Measurements from ENCODE around the gene CBY3. TPM values are rescaled to one million over a fixed set of nuclear protein-coding genes. Genes with fewer than 3 reads are reported as not detected.

CBY3 gene
- polyA plus RNA-seq, 1 donor (not counting 4 experiments of a cell fraction or from before 2014, with no cell fraction given): not detected

DNA sequence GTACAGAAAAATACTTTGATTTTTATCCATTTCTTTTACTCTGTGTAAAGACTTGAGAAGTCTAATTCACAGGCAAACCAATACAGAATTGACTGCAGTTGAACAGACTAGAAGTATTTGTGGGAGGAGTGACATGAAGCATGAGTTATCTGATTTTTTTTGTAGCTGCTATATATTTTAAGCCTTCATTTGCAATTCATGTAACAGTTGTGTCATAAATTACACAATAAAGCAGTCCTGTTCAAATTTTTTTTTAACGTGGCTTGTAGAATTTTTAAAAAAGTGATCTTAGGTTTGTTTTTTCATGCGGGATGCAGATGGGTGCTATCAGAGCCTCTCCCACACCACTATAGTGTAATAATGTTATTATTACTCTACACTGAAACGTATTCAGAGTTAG is 48.9 kb upstream of the CBY3 start:
- H3K4me1 ChIP-seq (ENCODE audit: control insufficient read depth, extremely low read depth, insufficient read depth, low read length): peaks cover 15% of the 10 kb centered on the region
- TF ChIP-seq EZH2 (IDR thresholded peaks at IDR 0.05; ENCODE audit: low read length): no peak
- TF ChIP-seq, protein P1, sequence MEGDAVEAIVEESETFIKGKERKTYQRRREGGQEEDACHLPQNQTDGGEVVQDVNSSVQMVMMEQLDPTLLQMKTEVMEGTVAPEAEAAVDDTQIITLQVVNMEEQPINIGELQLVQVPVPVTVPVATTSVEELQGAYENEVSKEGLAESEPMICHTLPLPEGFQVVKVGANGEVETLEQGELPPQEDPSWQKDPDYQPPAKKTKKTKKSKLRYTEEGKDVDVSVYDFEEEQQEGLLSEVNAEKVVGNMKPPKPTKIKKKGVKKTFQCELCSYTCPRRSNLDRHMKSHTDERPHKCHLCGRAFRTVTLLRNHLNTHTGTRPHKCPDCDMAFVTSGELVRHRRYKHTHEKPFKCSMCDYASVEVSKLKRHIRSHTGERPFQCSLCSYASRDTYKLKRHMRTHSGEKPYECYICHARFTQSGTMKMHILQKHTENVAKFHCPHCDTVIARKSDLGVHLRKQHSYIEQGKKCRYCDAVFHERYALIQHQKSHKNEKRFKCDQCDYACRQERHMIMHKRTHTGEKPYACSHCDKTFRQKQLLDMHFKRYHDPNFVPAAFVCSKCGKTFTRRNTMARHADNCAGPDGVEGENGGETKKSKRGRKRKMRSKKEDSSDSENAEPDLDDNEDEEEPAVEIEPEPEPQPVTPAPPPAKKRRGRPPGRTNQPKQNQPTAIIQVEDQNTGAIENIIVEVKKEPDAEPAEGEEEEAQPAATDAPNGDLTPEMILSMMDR (optimal IDR thresholded peaks at IDR 0.05 in 1 of 3, IDR thresholded peaks at IDR 0.05 in 1 of 3, conservative IDR thresholded peaks at IDR 0.05 in 1 of 3; ENCODE audit: extremely low read depth in 1 of 3, insufficient read depth in 2 of 3, low read length in 3 of 3): no peak
- no peak overlapping the region for H3K27ac ChIP-seq (ENCODE audit: control insufficient read depth, insufficient read depth, low read length)
- H3K9me3 ChIP-seq (ENCODE audit: control insufficient read depth, low read depth, low read length): no peaks in the 10 kb centered on the region
- H3K36me3 ChIP-seq (ENCODE audit: control insufficient read depth in 2 of 2, extremely low read depth in 1 of 2, insufficient read depth in 2 of 2, low read length in 2 of 2): peaks cover 16 to 28% of the 10 kb centered on the region in 2 experiments
- no peak for FAIRE-seq
- no peak for DNase-seq (ENCODE audit: low read depth, low spot score)
- H3K9me1 ChIP-seq (ENCODE audit: control insufficient read depth, extremely low read depth, insufficient read depth, low read length): no peaks in the 10 kb centered on the region
- no peak overlapping the region for H2AFZ ChIP-seq (ENCODE audit: control insufficient read depth, low read length)
- no peak overlapping the region for H3K4me3 ChIP-seq (ENCODE audit: control insufficient read depth in 2 of 3, extremely low read depth in 1 of 3, insufficient read depth in 2 of 3, low read depth in 1 of 3, low read length in 3 of 3)
- no peak overlapping the region for H3K4me2 ChIP-seq (ENCODE audit: control insufficient read depth, extremely low read depth, insufficient read depth, low read depth, low read length)
- dilution Hi-C loops (cut with MboI; ENCODE audit: extremely low pct_ligation_motif_present, low sequenced_read_pairs): loop anchor here (25.0 kb wide), 1 partner anchor 108 kb away; no protein-coding TSS in a partner anchor
- H3K9ac ChIP-seq (ENCODE audit: control insufficient read depth, extremely low read depth, insufficient read depth, low read length): no peak overlapping the region
- H3K27me3 ChIP-seq (ENCODE audit: control insufficient read depth, extremely low read depth, insufficient read depth, low read length): no peaks in the 10 kb centered on the region
- no peaks in the 10 kb centered on the region for H4K20me1 ChIP-seq (ENCODE audit: control insufficient read depth, extremely low read depth, insufficient read depth, low read length)
- H3K79me2 ChIP-seq (ENCODE audit: control insufficient read depth, insufficient read depth, low read length): peaks cover 19% of the 10 kb centered on the region

DNA sequence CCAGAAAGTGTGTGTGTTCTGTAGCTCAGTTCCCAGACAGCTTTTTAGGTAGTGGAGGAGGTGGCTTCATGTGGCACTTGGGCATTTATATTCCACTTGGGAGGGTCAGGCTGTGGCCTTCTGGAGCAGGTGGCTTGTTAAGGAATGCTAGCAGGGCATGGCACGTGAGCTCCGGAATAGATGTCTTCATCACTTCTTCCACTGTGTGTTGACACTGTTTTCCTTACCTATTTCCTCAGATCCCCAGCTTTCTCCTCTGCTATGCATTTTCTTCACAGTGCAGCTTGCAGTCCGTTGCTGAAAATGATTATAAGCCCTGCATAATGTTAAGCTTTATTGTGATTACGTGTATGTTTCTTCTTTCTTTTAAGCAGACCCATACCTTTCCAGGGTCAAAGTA is 48.5 kb upstream of the CBY3 start:
- Histone ChIP-seq H3K4me3 (ENCODE audit: control insufficient read depth in 2 of 3, extremely low read depth in 1 of 3, insufficient read depth in 2 of 3, low read depth in 1 of 3, low read length in 3 of 3) (no peak overlapping the region), H3K4me2 (ENCODE audit: control insufficient read depth, extremely low read depth, insufficient read depth, low read depth, low read length) (no peak overlapping the region), H2AFZ (ENCODE audit: control insufficient read depth, low read length) (no peak overlapping the region), H3K27me3 (ENCODE audit: control insufficient read depth, extremely low read depth, insufficient read depth, low read length) (no peaks in the 10 kb centered on the region), H3K4me1 (ENCODE audit: control insufficient read depth, extremely low read depth, insufficient read depth, low read length) (peaks cover 14% of the 10 kb centered on the region), H3K9me3 (ENCODE audit: control insufficient read depth, low read depth, low read length) (no peaks in the 10 kb centered on the region), H4K20me1 (ENCODE audit: control insufficient read depth, extremely low read depth, insufficient read depth, low read length) (no peaks in the 10 kb centered on the region), H3K9me1 (ENCODE audit: control insufficient read depth, extremely low read depth, insufficient read depth, low read length) (no peaks in the 10 kb centered on the region), H3K9ac (ENCODE audit: control insufficient read depth, extremely low read depth, insufficient read depth, low read length) (no peak overlapping the region), H3K36me3 (ENCODE audit: control insufficient read depth in 2 of 2, extremely low read depth in 1 of 2, insufficient read depth in 2 of 2, low read length in 2 of 2) (peaks cover 20 to 32% of the 10 kb centered on the region in 2 experiments), H3K79me2 (ENCODE audit: control insufficient read depth, insufficient read depth, low read length) (peaks cover 17% of the 10 kb centered on the region), H3K27ac (ENCODE audit: control insufficient read depth, insufficient read depth, low read length) (no peak overlapping the region)
- TF ChIP-seq EZH2 (IDR thresholded peaks at IDR 0.05; ENCODE audit: low read length): no peak
- TF ChIP-seq, protein P1 (optimal IDR thresholded peaks at IDR 0.05 in 1 of 3, IDR thresholded peaks at IDR 0.05 in 1 of 3, conservative IDR thresholded peaks at IDR 0.05 in 1 of 3; ENCODE audit: extremely low read depth in 1 of 3, insufficient read depth in 2 of 3, low read length in 3 of 3): no peak
- FAIRE-seq (no peak), DNase-seq (ENCODE audit: low read depth, low spot score) (no peak)
- dilution Hi-C loops (cut with MboI; ENCODE audit: extremely low pct_ligation_motif_present, low sequenced_read_pairs): loop anchor here (25.0 kb wide), 1 partner anchor 108 kb away; no protein-coding TSS in a partner anchor
